WERI-Rb-1 (cell line): ENCODE data around the gene SUFU.
A peak's percentile ranks its signal among the peaks of the same experiment; 100 is the strongest.

Experiments
- DNase-seq: peaks from one replicate; pipeline ENCODE4 v3.0.0-alpha.2; 2020
- H3K27ac ChIP-seq: fragments of 250-450 bp; sonication (Bioruptor Pico); 2 replicates; pipeline ENCODE4 v1.5.1; 2020; ENCODE audit warnings: mild to moderate bottlenecking, moderate library complexity
- H3K27me3 ChIP-seq: fragments of 250-450 bp; sonication (Bioruptor Pico); 2 replicates; pipeline ENCODE4 v1.5.1; 2021; ENCODE audit warnings: mild to moderate bottlenecking, low read depth, moderate library complexity; ENCODE audit not compliant: insufficient read depth, severe bottlenecking
- H3K36me3 ChIP-seq: fragments of 250-450 bp; sonication (Bioruptor Pico); 2 replicates; pipeline ENCODE4 v1.5.1; 2020; ENCODE audit warnings: mild to moderate bottlenecking, moderate library complexity
- H3K4me3 ChIP-seq: 2 replicates; pipeline ENCODE4 v1.5.1; 2011; ENCODE audit warnings: low read depth, mild to moderate bottlenecking, control low read depth, low read length
- H3K9me3 ChIP-seq: fragments of 250-450 bp; sonication (Bioruptor Pico); 2 replicates; pipeline ENCODE4 v1.5.1; 2021; ENCODE audit warnings: mild to moderate bottlenecking, moderate library complexity; ENCODE audit not compliant: severe bottlenecking
- CTCF ChIP-seq: IDR thresholded peaks from 2 replicates; pipeline ENCODE4 v1.5.1; 2011; ENCODE audit warnings: low read depth, mild to moderate bottlenecking, control low read depth, inconsistent platforms, low read length

Gene SUFU

GRCh38 chr10:102501201-102502028, 2.4 kb upstream of the SUFU start:
- TF ChIP-seq CTCF, result no peak
- Histone ChIP-seq H3K27ac (peak overlapping the region; percentile 31), H3K9me3 (no peaks in the 10 kb centered on the region), H3K27me3 (no peaks in the 10 kb centered on the region), H3K4me3 (peak overlapping the region; percentile 82), H3K36me3 (peaks cover 16% of the 10 kb centered on the region)
- no peak for DNase-seq

GRCh38 chr10:102502029-102502336, 1.8 kb upstream of the SUFU start:
- Histone ChIP-seq H3K27me3 (no peaks in the 10 kb centered on the region), H3K9me3 (no peaks in the 10 kb centered on the region), H3K36me3 (peaks cover 22% of the 10 kb centered on the region), H3K4me3 (peak overlapping the region; percentile 82), H3K27ac (peak overlapping the region; percentile 85)
- no peak for TF ChIP-seq CTCF
- peak; percentile 99 for DNase-seq

- Histone ChIP-seq H3K27me3 (no peaks in the 10 kb centered on the region), H3K27ac (peak within 1 kb of the TSS; percentile 85), H3K36me3 (peaks cover 23% of the 10 kb centered on the region), H3K4me3 (peak within 1 kb of the TSS; percentile 82), H3K9me3 (no peaks in the 10 kb centered on the region)
- TF ChIP-seq CTCF, result no peak
- peak; percentile 97 for DNase-seq
These were observed 1.2 kb upstream of the SUFU start, which contains the start of gene ACTR1A for GRCh38 chr10:102502337-102503151. Gene ACTR1A (minus strand): TSS chr10:102502712. CDS start chr10:102502647, 65 bp downstream.

GRCh38 chr10:102504179-102504975, 605 bp downstream of the SUFU start:
- H3K36me3 ChIP-seq, result peaks cover 30% of the 10 kb centered on the region
- DNase-seq, result peak; percentile 36
- peak overlapping the region; percentile 61 for H3K27ac ChIP-seq
- peak overlapping the region; percentile 97 for H3K4me3 ChIP-seq
- no peaks in the 10 kb centered on the region for H3K27me3 ChIP-seq
- no peak for TF ChIP-seq CTCF
- H3K9me3 ChIP-seq, result no peaks in the 10 kb centered on the region

GRCh38 chr10:102504976-102505300, 1.2 kb downstream of the SUFU start:
- H3K9me3 ChIP-seq, result no peaks in the 10 kb centered on the region
- no peak for DNase-seq
- H3K27ac ChIP-seq, result no peak overlapping the region
- H3K36me3 ChIP-seq, result peaks cover 33% of the 10 kb centered on the region
- no peaks in the 10 kb centered on the region for H3K27me3 ChIP-seq
- no peak for TF ChIP-seq CTCF
- H3K4me3 ChIP-seq, result peak overlapping the region; percentile 97
